Thymus (tissue), 11 donors: ENCODE measurements around the gene FARS2. TPM values are rescaled to one million over a fixed set of nuclear protein-coding genes. Genes with fewer than 3 reads are reported as not detected.

Experiments used
- DNase-seq, 9 donors: peaks; one replicate each; pipeline ENCODE4 v3.0.0-alpha.2; 2013; ENCODE audit warnings: low spot score in 9 of 9, low read depth in 6 of 9, missing footprints in 1 of 9
- H3K27ac ChIP-seq, 2 donors: one replicate each; pipeline ENCODE4 v1.5.1; 2013; ENCODE audit warnings: control low read depth in 1 of 2, low read depth in 1 of 2, low read length in 1 of 2, mild to moderate bottlenecking in 1 of 2, moderate library complexity in 1 of 2
- H3K27me3 ChIP-seq, 2 donors: one replicate each; pipeline ENCODE4 v1.5.1; 2013; ENCODE audit warnings: low read length in 1 of 2; ENCODE audit not compliant: control insufficient read depth in 2 of 2, insufficient read depth in 1 of 2
- H3K36me3 ChIP-seq, 2 donors: one replicate each; pipeline ENCODE4 v1.5.1; 2013; ENCODE audit warnings: low read length in 1 of 2, mild to moderate bottlenecking in 1 of 2, moderate library complexity in 1 of 2; ENCODE audit not compliant: control insufficient read depth in 2 of 2, insufficient read depth in 2 of 2
- H3K4me1 ChIP-seq, 2 donors: one replicate each; pipeline ENCODE4 v1.5.1; 2013; ENCODE audit warnings: low read length in 2 of 2; ENCODE audit not compliant: control insufficient read depth in 2 of 2, insufficient read depth in 2 of 2
- H3K4me3 ChIP-seq, 2 donors: one replicate each; pipeline ENCODE4 v1.5.1; 2013; ENCODE audit warnings: low read length in 2 of 2, control low read depth in 1 of 2, mild to moderate bottlenecking in 1 of 2
- H3K9me3 ChIP-seq, 2 donors: one replicate each; pipeline ENCODE4 v1.5.1; 2013; ENCODE audit warnings: low read length in 1 of 2, mild to moderate bottlenecking in 1 of 2; ENCODE audit not compliant: control insufficient read depth in 2 of 2, insufficient read depth in 1 of 2
- WGBS: extraction: QIAGEN DNeasy Blood & Tissue Kit; methylation state at CpG from one replicate; pipeline ENCODE4 v1.1.7; 2013; 5-methylcytosine and 5-hydroxymethylcytosine counted together
- polyA plus RNA-seq: library from polyadenylated mRNA; stranded (reverse); fragments of 200-250 nt; gene quantifications from one replicate; pipeline ENCODE4 v1.2.3, GENCODE V29; 2013
- total RNA-seq: library from RNA; stranded (reverse); fragments of 120-200 nt; gene quantifications from one replicate; pipeline ENCODE4 v1.2.4, GENCODE V29; 2013
- donor health status: healthy.

FARS2 gene
- total and polyA plus RNA-seq, 2 donors = 10.5 to 23.2 TPM

DNA sequence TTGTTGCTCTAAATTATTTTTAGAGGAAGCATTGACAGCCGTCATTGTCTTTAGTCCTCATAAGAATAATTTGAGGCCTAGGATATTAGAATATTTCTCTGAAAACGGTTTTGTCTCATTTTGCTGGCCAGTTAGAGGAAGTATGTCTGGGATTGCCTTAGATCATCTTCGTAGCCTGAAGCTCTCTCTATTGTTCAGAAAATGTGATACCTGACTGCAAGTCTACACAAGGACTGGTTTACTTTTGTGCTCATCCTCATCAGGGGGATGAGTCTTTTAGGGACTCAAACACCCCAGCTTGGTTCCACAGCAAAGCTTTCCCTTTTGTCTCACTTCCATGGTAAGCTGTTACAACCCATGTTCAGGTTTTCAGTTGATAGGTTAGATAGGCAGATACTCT, 141.8 kb downstream of the FARS2 start:
- Histone ChIP-seq H3K9me3 (no peaks in the 10 kb centered on the region), H3K27ac (no peak overlapping the region), H3K27me3 (no peaks in the 10 kb centered on the region), H3K4me1 (no peaks in the 10 kb centered on the region), H3K36me3 (no peaks in the 10 kb centered on the region), H3K4me3 (no peak overlapping the region)
- 93% methylated on average over 3 of the region's 3 CpGs for WGBS
- DNase-seq = no peak

DNA sequence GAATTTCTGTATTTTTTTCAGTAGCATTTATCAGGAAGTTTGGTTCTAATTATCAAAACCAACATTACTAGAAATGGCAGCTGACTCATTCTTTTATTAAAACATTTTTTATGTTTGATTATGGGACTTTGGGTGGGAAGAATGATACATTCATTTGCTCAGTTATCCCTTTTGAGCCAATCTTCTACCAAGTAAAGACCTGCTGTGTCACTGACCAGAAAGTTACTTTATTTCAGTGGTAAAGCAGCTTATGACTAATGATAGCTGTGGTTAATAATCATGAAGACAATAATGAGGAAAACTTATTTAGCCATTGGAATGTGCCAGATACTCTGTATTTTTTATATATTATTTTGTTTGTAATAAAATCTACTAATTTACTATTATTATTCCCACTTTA, 142.3 kb downstream of the FARS2 start:
- H3K27me3 ChIP-seq = no peaks in the 10 kb centered on the region
- no peak for DNase-seq
- no peaks in the 10 kb centered on the region for H3K9me3 ChIP-seq
- H3K36me3 ChIP-seq = no peaks in the 10 kb centered on the region
- no peaks in the 10 kb centered on the region for H3K4me1 ChIP-seq
- no peak overlapping the region for H3K27ac ChIP-seq
- no peak overlapping the region for H3K4me3 ChIP-seq

DNA sequence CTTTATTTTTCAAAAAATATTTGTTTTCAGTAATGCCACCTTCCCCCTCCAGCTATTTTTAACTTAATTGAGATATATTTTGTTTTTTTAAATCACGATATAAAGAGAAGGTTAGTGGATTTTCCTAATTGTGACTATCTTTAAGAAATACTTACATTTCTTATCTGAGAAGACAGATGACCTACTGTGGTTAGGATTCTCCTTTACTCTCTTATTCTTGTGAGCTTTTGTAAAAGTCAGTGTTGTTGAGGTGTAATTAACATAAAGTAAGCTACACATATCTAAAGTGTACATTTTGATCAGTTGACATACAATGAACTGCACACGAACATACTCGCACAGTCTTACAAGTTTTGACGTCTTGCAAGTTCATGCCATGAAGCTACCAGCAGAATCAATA, 144.7 kb downstream of the FARS2 start:
- H3K36me3 ChIP-seq = no peaks in the 10 kb centered on the region
- 97% methylated on average over 4 of the region's 4 CpGs for WGBS

DNA sequence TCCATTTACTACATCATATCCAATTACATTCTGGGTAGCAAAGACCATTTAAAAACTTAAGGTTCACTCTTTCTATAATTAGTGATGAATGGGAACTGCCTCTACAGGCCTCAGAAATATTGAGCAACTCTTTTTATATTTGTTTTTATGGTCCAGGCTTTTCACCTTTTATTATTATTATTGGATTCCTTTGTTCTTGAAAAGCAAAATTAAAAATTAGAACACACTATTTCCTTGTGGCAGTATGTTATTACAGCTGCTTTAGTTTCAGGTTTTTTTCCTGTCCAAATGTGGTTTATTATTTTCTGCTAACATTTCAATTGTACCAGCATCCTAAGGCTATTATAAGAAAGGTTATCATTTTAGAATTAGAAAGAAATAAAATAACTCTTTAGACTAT, 150.1 kb downstream of the FARS2 start:
- no peak overlapping the region for H3K4me3 ChIP-seq
- no peaks in the 10 kb centered on the region for H3K36me3 ChIP-seq
- H3K27me3 ChIP-seq = no peaks in the 10 kb centered on the region
- no peaks in the 10 kb centered on the region for H3K4me1 ChIP-seq
- no peaks in the 10 kb centered on the region for H3K9me3 ChIP-seq
- no peak for DNase-seq
- no peak overlapping the region for H3K27ac ChIP-seq

More for the DNA sequence above, 144.7 kb downstream of the FARS2 start:
- Histone ChIP-seq H3K4me3 (no peak overlapping the region), H3K27ac (no peak overlapping the region), H3K4me1 (no peaks in the 10 kb centered on the region), H3K9me3 (no peaks in the 10 kb centered on the region), H3K27me3 (no peaks in the 10 kb centered on the region)
- no peak for DNase-seq

DNA sequence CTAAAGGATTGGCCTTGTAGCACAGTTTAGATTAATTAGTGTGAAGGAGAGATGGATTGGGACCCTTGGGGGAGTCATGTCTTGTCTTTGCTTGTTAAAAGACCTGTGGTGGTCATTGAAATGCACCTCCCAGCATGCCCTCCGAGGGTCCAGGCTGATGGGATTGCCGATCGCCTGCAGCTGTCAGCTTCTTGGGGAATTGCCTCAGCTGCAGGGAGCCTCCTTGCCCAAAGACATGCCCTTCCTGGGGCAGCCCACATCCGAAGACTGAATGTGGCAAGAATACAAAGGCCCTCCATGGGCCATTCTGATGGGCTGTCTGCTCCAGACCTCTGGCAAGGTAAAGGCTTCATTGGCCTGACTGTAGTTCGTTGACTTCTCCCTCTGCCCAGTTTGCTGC, 150.7 kb downstream of the FARS2 start:
- H3K36me3 ChIP-seq = no peaks in the 10 kb centered on the region
- no peak overlapping the region for H3K4me3 ChIP-seq
- H3K27me3 ChIP-seq = no peaks in the 10 kb centered on the region
- no peaks in the 10 kb centered on the region for H3K4me1 ChIP-seq
- H3K9me3 ChIP-seq = no peaks in the 10 kb centered on the region
- no peak overlapping the region for H3K27ac ChIP-seq
- DNase-seq = no peak
- WGBS = 96% methylated on average over 5 of the region's 5 CpGs

DNA sequence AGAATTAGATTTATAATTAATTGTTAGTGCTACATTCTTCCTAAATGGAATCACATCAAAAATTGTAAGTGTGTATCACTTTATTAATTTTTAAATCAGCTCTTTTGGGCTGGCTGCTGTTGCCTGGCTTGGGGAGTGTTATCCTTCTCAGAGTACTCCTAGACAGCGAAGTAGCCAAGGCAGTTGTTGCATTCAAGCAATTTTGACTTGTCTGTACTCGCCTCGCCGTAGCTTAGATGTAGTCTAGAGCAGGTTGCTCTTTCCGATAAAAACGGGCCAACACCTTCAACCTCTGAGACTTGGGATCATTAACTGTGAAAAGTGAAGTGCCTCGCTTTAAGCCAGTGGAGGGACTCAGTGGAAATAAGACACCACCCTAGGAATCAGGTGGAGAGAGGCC, 151.3 kb downstream of the FARS2 start:
- no peak overlapping the region for H3K4me3 ChIP-seq
- 94% methylated on average over 7 of the region's 7 CpGs for WGBS
- no peaks in the 10 kb centered on the region for H3K36me3 ChIP-seq
- no peaks in the 10 kb centered on the region for H3K27me3 ChIP-seq
- H3K9me3 ChIP-seq = no peaks in the 10 kb centered on the region
- H3K27ac ChIP-seq = no peak overlapping the region
- DNase-seq = no peak
- H3K4me1 ChIP-seq = no peaks in the 10 kb centered on the region

DNA sequence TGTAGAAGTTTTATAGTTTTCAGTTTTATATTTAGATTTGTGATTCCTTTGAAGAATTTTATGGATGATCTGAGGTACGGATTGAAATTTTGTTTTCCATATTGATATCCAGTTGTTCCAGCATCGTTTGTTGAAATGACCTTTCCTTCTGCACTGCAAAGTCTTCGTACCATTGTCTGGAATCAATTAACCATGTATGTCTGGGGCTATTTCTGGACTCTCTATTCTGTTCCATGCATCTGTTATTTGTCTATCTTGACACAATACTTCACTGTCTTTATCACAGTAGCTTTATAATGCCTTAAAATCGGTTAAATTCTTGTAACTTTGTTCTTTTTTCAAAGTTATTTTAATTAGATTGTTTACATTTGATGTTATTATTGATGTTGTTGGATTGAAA, 154.9 kb downstream of the FARS2 start:
- no peak overlapping the region for H3K27ac ChIP-seq
- H3K4me1 ChIP-seq = no peaks in the 10 kb centered on the region
- DNase-seq = no peak
- no peak overlapping the region for H3K4me3 ChIP-seq
- no peaks in the 10 kb centered on the region for H3K27me3 ChIP-seq
- no peaks in the 10 kb centered on the region for H3K9me3 ChIP-seq
- 96% methylated on average over 4 of the region's 4 CpGs for WGBS
- H3K36me3 ChIP-seq = no peaks in the 10 kb centered on the region

DNA sequence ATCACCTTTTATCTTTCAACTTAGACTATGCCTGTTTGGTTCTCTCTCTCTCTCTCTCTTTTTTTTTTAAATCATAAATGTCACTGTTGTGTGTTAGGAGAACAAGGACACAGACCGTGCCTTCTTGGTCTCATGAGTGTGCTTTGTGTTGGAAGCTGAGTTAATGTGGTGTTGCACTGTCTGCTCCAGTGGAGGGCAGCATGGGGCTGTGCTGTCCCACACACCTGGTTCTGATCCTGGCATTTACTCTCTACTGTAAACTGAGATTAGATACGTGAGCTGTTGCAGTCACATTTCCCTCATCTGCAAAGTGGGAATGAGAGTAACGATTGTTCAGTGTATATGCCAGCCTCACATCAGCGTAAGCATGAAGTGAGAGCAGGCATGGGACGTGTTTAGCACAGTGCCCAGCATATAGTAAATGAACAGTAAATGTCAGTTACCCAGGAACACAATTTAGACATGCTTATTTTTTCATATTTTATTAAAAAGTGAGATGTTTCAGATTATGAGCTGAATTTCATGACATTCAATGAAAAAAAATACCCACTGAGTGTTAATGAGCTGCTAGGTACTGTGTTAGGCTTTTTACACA, 161.1 kb downstream of the FARS2 start:
- H3K36me3 ChIP-seq = no peaks in the 10 kb centered on the region
- H3K4me3 ChIP-seq = no peak overlapping the region
- H3K27me3 ChIP-seq = no peaks in the 10 kb centered on the region
- H3K9me3 ChIP-seq = no peaks in the 10 kb centered on the region
- peak in 7 of 9 donors; percentile 23 to 68 (median 39) for DNase-seq
- H3K4me1 ChIP-seq = peaks cover 3 to 11% of the 10 kb centered on the region in 2 donors
- H3K27ac ChIP-seq = no peak overlapping the region
- WGBS = 91% methylated on average over 5 of the region's 5 CpGs

DNA sequence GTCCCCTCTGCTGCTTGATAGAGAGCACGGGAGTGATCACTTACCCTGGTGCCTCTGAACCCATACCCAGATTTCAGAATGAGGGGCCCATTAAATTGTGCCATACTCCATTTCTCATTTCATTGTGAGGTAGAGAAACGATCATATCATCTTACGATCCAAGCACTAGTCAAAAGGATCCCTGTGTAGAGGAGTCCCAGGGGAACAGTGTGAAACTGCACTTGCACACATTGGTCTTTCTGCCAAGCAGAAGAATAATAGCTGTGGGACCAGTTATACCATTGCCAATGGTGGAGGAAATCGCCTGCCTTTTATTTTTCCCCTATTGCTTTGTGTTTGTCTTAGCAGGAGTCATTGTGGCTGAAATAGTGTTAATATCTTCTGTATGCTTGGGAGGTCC, 161.9 kb downstream of the FARS2 start:
- H3K4me3 ChIP-seq = no peak overlapping the region
- DNase-seq = no peak
- no peaks in the 10 kb centered on the region for H3K36me3 ChIP-seq
- no peaks in the 10 kb centered on the region for H3K27me3 ChIP-seq
- H3K9me3 ChIP-seq = no peaks in the 10 kb centered on the region
- peaks cover 8 to 17% of the 10 kb centered on the region in 2 donors for H3K4me1 ChIP-seq
- 97% methylated on average over 4 of the region's 4 CpGs for WGBS
- H3K27ac ChIP-seq = no peak overlapping the region

DNA sequence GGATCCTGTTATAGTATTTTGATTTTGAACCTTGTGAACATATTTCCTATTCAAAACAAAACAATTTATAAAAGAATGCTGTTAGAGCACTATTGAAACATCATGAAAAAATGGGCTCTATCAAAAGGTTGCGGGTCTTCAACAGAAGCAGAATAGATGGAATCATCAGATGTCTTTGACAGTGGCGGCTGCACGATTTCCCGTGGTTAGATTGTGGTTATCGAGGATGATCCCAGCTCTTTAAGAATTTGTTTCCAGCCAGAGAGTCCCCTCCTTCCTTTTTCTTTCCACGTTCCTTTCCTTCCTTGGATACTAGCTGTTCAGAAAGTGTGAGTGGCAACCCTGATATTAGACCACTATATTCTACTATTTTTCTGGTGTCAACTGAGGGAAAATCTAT, 163.4 kb downstream of the FARS2 start:
- Histone ChIP-seq H3K9me3 (no peaks in the 10 kb centered on the region), H3K4me3 (no peak overlapping the region), H3K4me1 (peaks cover 10 to 17% of the 10 kb centered on the region in 2 donors), H3K27ac (no peak overlapping the region), H3K36me3 (no peaks in the 10 kb centered on the region), H3K27me3 (no peaks in the 10 kb centered on the region)
- WGBS = 57% methylated on average over 6 of the region's 6 CpGs
- no peak for DNase-seq
